Panc1 (cell line): ENCODE measurements around the gene FBXL19.

Source experiments
- POLR2AphosphoS5 ChIP-seq: IDR thresholded peaks from 2 replicates; pipeline ENCODE4 v1.6.1; 2012; ENCODE audit warnings: mild to moderate bottlenecking, low read depth, low read length, moderate library complexity
- SIN3A ChIP-seq: IDR thresholded peaks from 2 replicates; pipeline ENCODE4 v1.6.1; 2012; ENCODE audit warnings: low read depth, mild to moderate bottlenecking, low read length, moderate library complexity, borderline replicate concordance; ENCODE audit not compliant: insufficient read depth
- TCF7L2 ChIP-seq: IDR thresholded peaks from 2 replicates; pipeline ENCODE4 v1.6.1; 2011; ENCODE audit warnings: mild to moderate bottlenecking, low read depth, low read length, inconsistent platforms
- TF ChIP-seq, protein P1 (sequence below): fragments of 450-650 bp; IDR thresholded peaks from 2 replicates; pipeline ENCODE4 v1.5.1; 2017; ENCODE audit warnings: mild to moderate bottlenecking
- TF ChIP-seq, protein P2 (sequence below), 2 experiments: IDR thresholded peaks; 2 replicates each; pipeline ENCODE4 v1.6.1; 2011 to 2012; ENCODE audit warnings: low read depth in 2 of 2, control low read depth in 1 of 2, low read length in 1 of 2, mild to moderate bottlenecking in 1 of 2, moderate library complexity in 1 of 2; ENCODE audit not compliant: insufficient read depth in 1 of 2

DNA sequence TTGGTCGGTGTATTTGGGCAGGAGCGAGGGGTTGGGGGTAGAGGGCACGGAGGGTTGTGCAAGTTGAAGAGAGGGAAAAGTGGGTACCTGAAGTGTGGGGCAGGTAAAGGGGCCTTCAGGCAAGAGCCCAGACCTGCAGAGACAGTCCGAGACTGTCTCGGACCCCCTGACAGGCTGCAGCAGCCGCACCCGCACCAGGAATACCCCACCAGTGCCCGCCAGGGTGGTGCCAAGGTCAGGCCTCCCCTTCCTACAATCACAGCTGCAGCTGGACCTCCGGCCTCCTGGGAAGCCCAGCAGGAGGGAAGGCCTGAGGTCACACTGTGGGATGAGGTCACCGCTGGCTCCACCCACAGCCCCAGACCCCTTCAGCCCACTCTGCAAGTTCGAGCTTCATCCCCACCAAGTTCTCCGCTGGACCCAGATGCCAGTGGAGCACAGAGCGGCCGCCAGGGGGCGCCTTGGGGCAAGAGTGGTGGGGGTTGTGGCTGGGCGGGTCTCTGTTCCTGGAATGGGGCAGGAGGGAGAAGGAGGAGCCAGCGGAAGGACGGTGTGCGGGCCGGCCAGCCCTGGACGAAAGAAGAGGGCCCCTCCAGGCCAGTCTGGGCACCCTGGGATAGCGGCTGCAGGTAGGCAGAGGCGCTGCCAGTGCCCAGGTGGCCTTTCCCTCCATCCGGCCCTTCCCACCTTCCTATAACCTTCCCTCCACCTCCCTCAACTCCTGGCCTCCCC lies 61.5 kb downstream of the FBXL19 start, which contains the start of gene HSD3B7:
- TF ChIP-seq, protein P1, sequence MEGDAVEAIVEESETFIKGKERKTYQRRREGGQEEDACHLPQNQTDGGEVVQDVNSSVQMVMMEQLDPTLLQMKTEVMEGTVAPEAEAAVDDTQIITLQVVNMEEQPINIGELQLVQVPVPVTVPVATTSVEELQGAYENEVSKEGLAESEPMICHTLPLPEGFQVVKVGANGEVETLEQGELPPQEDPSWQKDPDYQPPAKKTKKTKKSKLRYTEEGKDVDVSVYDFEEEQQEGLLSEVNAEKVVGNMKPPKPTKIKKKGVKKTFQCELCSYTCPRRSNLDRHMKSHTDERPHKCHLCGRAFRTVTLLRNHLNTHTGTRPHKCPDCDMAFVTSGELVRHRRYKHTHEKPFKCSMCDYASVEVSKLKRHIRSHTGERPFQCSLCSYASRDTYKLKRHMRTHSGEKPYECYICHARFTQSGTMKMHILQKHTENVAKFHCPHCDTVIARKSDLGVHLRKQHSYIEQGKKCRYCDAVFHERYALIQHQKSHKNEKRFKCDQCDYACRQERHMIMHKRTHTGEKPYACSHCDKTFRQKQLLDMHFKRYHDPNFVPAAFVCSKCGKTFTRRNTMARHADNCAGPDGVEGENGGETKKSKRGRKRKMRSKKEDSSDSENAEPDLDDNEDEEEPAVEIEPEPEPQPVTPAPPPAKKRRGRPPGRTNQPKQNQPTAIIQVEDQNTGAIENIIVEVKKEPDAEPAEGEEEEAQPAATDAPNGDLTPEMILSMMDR, result peak; percentile 97
- TF ChIP-seq SIN3A (no peak), POLR2AphosphoS5 (peak; percentile 72; the same call in 1 of the 2 replicates), TCF7L2 (no peak)
- TF ChIP-seq, protein P2, sequence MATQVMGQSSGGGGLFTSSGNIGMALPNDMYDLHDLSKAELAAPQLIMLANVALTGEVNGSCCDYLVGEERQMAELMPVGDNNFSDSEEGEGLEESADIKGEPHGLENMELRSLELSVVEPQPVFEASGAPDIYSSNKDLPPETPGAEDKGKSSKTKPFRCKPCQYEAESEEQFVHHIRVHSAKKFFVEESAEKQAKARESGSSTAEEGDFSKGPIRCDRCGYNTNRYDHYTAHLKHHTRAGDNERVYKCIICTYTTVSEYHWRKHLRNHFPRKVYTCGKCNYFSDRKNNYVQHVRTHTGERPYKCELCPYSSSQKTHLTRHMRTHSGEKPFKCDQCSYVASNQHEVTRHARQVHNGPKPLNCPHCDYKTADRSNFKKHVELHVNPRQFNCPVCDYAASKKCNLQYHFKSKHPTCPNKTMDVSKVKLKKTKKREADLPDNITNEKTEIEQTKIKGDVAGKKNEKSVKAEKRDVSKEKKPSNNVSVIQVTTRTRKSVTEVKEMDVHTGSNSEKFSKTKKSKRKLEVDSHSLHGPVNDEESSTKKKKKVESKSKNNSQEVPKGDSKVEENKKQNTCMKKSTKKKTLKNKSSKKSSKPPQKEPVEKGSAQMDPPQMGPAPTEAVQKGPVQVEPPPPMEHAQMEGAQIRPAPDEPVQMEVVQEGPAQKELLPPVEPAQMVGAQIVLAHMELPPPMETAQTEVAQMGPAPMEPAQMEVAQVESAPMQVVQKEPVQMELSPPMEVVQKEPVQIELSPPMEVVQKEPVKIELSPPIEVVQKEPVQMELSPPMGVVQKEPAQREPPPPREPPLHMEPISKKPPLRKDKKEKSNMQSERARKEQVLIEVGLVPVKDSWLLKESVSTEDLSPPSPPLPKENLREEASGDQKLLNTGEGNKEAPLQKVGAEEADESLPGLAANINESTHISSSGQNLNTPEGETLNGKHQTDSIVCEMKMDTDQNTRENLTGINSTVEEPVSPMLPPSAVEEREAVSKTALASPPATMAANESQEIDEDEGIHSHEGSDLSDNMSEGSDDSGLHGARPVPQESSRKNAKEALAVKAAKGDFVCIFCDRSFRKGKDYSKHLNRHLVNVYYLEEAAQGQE (IDR thresholded peaks at IDR 0.05; ENCODE audit: insufficient read depth in 1 of 2, low read depth in 2 of 2, low read length in 1 of 2), result no peak
